WTC11 (cell line): ENCODE data around the gene KLHL10. TPM values are rescaled to one million over a fixed set of nuclear protein-coding genes. Genes with fewer than 3 reads are reported as not detected.

Experiments
- ATAC-seq: fragments of 200-7000 bp; cut with Tn5 transposase; 2 replicates; pipeline ENCODE4 v1.10.0; 2021; ENCODE audit warnings: mild to moderate bottlenecking, moderate library complexity
- CTCF ChIA-PET: fragments of 300-600 bp; sonication (Branson Sonifier 250); formaldehyde crosslinking; loops from one replicate; lab custom pipeline; 2021; ENCODE audit warnings: antibody characterized with exemption; lab: Charles Lee
- POLR2A ChIA-PET: fragments of 350-600 bp; sonication (Branson Sonifier 250); formaldehyde crosslinking; loops from one replicate; lab custom pipeline; 2021; ENCODE audit warnings: antibody characterized with exemption; lab: Charles Lee
- DNase-seq: peaks from one replicate; pipeline ENCODE4 v3.0.0; 2021; ENCODE audit warnings: low spot score
- H3K27ac Mint-ChIP-seq: 2 replicates; pipeline ENCODE4 v1.8.0; 2021; ENCODE audit warnings: mixed read lengths
- H3K27me3 Mint-ChIP-seq: 2 replicates; pipeline ENCODE4 v1.8.0; 2021; ENCODE audit warnings: low read depth, mild to moderate bottlenecking, moderate library complexity, mixed read lengths
- H3K36me3 Mint-ChIP-seq: 2 replicates; pipeline ENCODE4 v1.8.0; 2021; ENCODE audit warnings: mixed read lengths
- H3K4me1 Mint-ChIP-seq: 2 replicates; pipeline ENCODE4 v1.8.0; 2022; ENCODE audit warnings: mixed read lengths
- H3K4me3 Mint-ChIP-seq: 2 replicates; pipeline ENCODE4 v1.8.0; 2021; ENCODE audit warnings: mild to moderate bottlenecking, moderate library complexity, mixed read lengths
- H3K9me3 Mint-ChIP-seq: 2 replicates; pipeline ENCODE4 v1.8.0; 2021; ENCODE audit warnings: mixed read lengths
- ARID4B ChIP-seq: sonication (generic); formaldehyde crosslinking; IDR thresholded peaks from 2 replicates; pipeline ENCODE4 v1.8.0; 2023; ENCODE audit warnings: missing genetic modification reagents, mild to moderate bottlenecking, borderline replicate concordance
- ATF2 ChIP-seq: sonication (generic); formaldehyde crosslinking; IDR thresholded peaks from 2 replicates; pipeline ENCODE4 v1.8.1; 2022; ENCODE audit warnings: low read depth, missing genetic modification reagents, borderline replicate concordance
- ATF3 ChIP-seq: sonication (generic); formaldehyde crosslinking; conservative IDR thresholded peaks from 2 replicates; pipeline ENCODE4 v1.8.1; 2022; ENCODE audit warnings: mild to moderate bottlenecking, missing genetic modification reagents
- CDX4 ChIP-seq: fragments of 250-450 bp; sonication (Bioruptor Pico); IDR thresholded peaks from 2 replicates; pipeline ENCODE4 v1.9.0; 2021; ENCODE audit warnings: moderate library complexity, mild to moderate bottlenecking, inconsistent platforms, borderline replicate concordance
- CREM ChIP-seq: sonication (generic); formaldehyde crosslinking; IDR thresholded peaks from 2 replicates; pipeline ENCODE4 v1.8.1; 2022; ENCODE audit warnings: mild to moderate bottlenecking, missing genetic modification reagents, moderate library complexity
- CTCF ChIP-seq: fragments of 200-600 bp; IDR thresholded peaks from 2 replicates; pipeline ENCODE4 v1.8.0; 2022; ENCODE audit warnings: antibody characterized with exemption
- E2F1 ChIP-seq: sonication (generic); formaldehyde crosslinking; IDR thresholded peaks from 2 replicates; pipeline ENCODE4 v1.8.0; 2022; ENCODE audit warnings: mild to moderate bottlenecking, missing genetic modification reagents
- EMX1 ChIP-seq: fragments of 250-450 bp; sonication (Bioruptor Pico); IDR thresholded peaks from 2 replicates; pipeline ENCODE4 v1.8.0; 2021; ENCODE audit warnings: mild to moderate bottlenecking
- GABPB1 ChIP-seq: sonication (generic); formaldehyde crosslinking; IDR thresholded peaks from 2 replicates; pipeline ENCODE4 v1.8.1; 2023; ENCODE audit warnings: mild to moderate bottlenecking, missing genetic modification reagents
- JUN ChIP-seq: sonication (generic); formaldehyde crosslinking; IDR thresholded peaks from 2 replicates; pipeline ENCODE4 v1.8.0; 2023; ENCODE audit warnings: mild to moderate bottlenecking, missing genetic modification reagents
- NR2C2 ChIP-seq: sonication (generic); formaldehyde crosslinking; IDR thresholded peaks from 2 replicates; pipeline ENCODE4 v1.8.0; 2022; ENCODE audit warnings: mild to moderate bottlenecking, missing genetic modification reagents
- SMAD4 ChIP-seq: sonication (generic); formaldehyde crosslinking; IDR thresholded peaks from 2 replicates; pipeline ENCODE4 v1.8.0; 2022; ENCODE audit warnings: mild to moderate bottlenecking, missing genetic modification reagents
- SOX15 ChIP-seq: fragments of 250-450 bp; sonication (Bioruptor Pico); IDR thresholded peaks from 2 replicates; pipeline ENCODE4 v1.9.0; 2021; ENCODE audit warnings: mild to moderate bottlenecking
- TP53 ChIP-seq: sonication (generic); formaldehyde crosslinking; IDR thresholded peaks from 2 replicates; pipeline ENCODE4 v1.8.1; 2023; ENCODE audit warnings: mild to moderate bottlenecking, missing genetic modification reagents
- ZBTB21 ChIP-seq: sonication (generic); formaldehyde crosslinking; IDR thresholded peaks from 2 replicates; pipeline ENCODE4 v1.8.1; 2023; ENCODE audit warnings: mild to moderate bottlenecking, missing genetic modification reagents, borderline replicate concordance
- ZNF232 ChIP-seq: sonication (generic); formaldehyde crosslinking; IDR thresholded peaks from 2 replicates; pipeline ENCODE4 v1.8.0; 2022; ENCODE audit warnings: mild to moderate bottlenecking, missing genetic modification reagents
- ZNF263 ChIP-seq: sonication (generic); formaldehyde crosslinking; IDR thresholded peaks from 2 replicates; pipeline ENCODE4 v1.8.1; 2022; ENCODE audit warnings: low read depth, mild to moderate bottlenecking, moderate library complexity, missing genetic modification reagents
- total RNA-seq: library from RNA; stranded (reverse); gene quantifications from 3 replicates; pipeline ENCODE4 v1.2.3, GENCODE V29; 2021

The KLHL10 gene
- total RNA-seq, 1 experiment from 2014 or later: 0.35 TPM

GRCh38 chr17:41885733-41886132, 48.1 kb downstream of the KLHL10 start:
- CTCF ChIA-PET: interaction anchor here (1.1 to 1.2 kb wide), 2 partner anchors 150 to 190 kb away, joined by 3 read pairs; no protein-coding TSS in a partner anchor
- DNase-seq (no peak), ATAC-seq (no peak)
- Mint-ChIP-seq H3K36me3 (peaks cover 77% of the 10 kb centered on the region), H3K4me1 (no peaks in the 10 kb centered on the region)
- TF ChIP-seq TP53 (CRISPR knock-in tag): no peak
- TF ChIP-seq ARID4B (CRISPR knock-in tag): no peak
- TF ChIP-seq SMAD4 (CRISPR knock-in tag): no peak
- no peak for TF ChIP-seq JUN (CRISPR knock-in tag)
- TF ChIP-seq ZNF263 (CRISPR knock-in tag): no peak
- no peak for TF ChIP-seq EMX1 (CRISPR knock-in tag)
- TF ChIP-seq, all 79 proteins: peak for 0
- Mint-ChIP-seq H3K4me3 (no peak overlapping the region), H3K27me3 (no peaks in the 10 kb centered on the region), H3K9me3 (no peaks in the 10 kb centered on the region), H3K27ac (0 out of 2 replicates have a peak overlapping the region, but pooled peaks have one; percentile 27)
- POLR2A ChIA-PET: interaction anchor here (0.6 kb wide), 1 partner anchor 413 kb away, joined by 5 read pairs; no protein-coding TSS in a partner anchor

GRCh38 chr17:41888332-41888965, 50.8 kb downstream of the KLHL10 start:
- TF ChIP-seq GABPB1 (CRISPR knock-in tag) (peak; percentile 54; the same call in 1 of the 2 replicates), ZBTB21 (CRISPR knock-in tag) (no peak)
- TF ChIP-seq, all 79 proteins: peak for 1

GRCh38 chr17:41891135-41892020, 53.8 kb downstream of the KLHL10 start:
- ATAC-seq (no peak), DNase-seq (no peak)
- Mint-ChIP-seq H3K9me3 (no peaks in the 10 kb centered on the region), H3K27me3 (no peaks in the 10 kb centered on the region; the same call in 1 of the 2 replicates), H3K27ac (no peak overlapping the region), H3K4me3 (no peak overlapping the region), H3K4me1 (no peaks in the 10 kb centered on the region), H3K36me3 (peaks cover 72% of the 10 kb centered on the region)
- ChIA-PET POLR2A (interaction anchor here (0.5 kb wide), 1 partner anchor 72 kb away, joined by 3 read pairs; no protein-coding TSS in a partner anchor), CTCF (interaction anchor here (1.7 kb wide), 1 partner anchor 68 kb away, joined by 6 read pairs; no protein-coding TSS in a partner anchor)
- no peak for TF ChIP-seq CDX4 (CRISPR knock-in tag)
- no peak for TF ChIP-seq NR2C2
- TF ChIP-seq CTCF: no peak
- no peak for TF ChIP-seq ATF3 (CRISPR knock-in tag)
- no peak for TF ChIP-seq SOX15 (CRISPR knock-in tag)
- no peak for TF ChIP-seq CREM (CRISPR knock-in tag)
- no peak for TF ChIP-seq E2F1 (CRISPR knock-in tag)
- no peak for TF ChIP-seq EMX1 (CRISPR knock-in tag)
- TF ChIP-seq ZNF232 (CRISPR knock-in tag): no peak
- TF ChIP-seq ATF2 (CRISPR knock-in tag): no peak
- TF ChIP-seq GABPB1 (CRISPR knock-in tag): no peak

More at GRCh38 chr17:41888332-41888965, 50.8 kb downstream of the KLHL10 start:
- no peak for DNase-seq
- Mint-ChIP-seq H3K9me3 (no peaks in the 10 kb centered on the region), H3K36me3 (peaks cover 81% of the 10 kb centered on the region), H3K4me1 (no peaks in the 10 kb centered on the region), H3K4me3 (no peak overlapping the region), H3K27me3 (no peaks in the 10 kb centered on the region), H3K27ac (no peak overlapping the region)
- ATAC-seq: no peak
- ChIA-PET POLR2A (no interaction called here), CTCF (interaction anchor here (1.3 to 2.2 kb wide), 3 partner anchors 61 to 102 kb away, joined by 4 to 9 read pairs (median 5); partner anchors contain the start of gene JUP)
